ENCODE measurements around the gene GATD1.

GATD1 gene

GRCh38 chr11:727859-728748 is 49.2 kb downstream of the GATD1 start (continued):
- no peak for TF ChIP-seq ZNF26 (tag by site-specific recombination; IDR thresholded peaks at IDR 0.05)
- TF ChIP-seq ZFP41 (tag by site-specific recombination; IDR thresholded peaks at IDR 0.05; ENCODE audit: borderline replicate concordance), result no peak
- peak; percentile 63 for TF ChIP-seq SP3 (tag by site-specific recombination; IDR thresholded peaks at IDR 0.05)
- no peak for TF ChIP-seq ZNF76 (tag by site-specific recombination; IDR thresholded peaks at IDR 0.05; ENCODE audit: borderline replicate concordance, low read depth)
- peak; percentile 97 for TF ChIP-seq CTCF (tag by site-specific recombination; IDR thresholded peaks at IDR 0.05)
- TF ChIP-seq ZBTB1 (tag by site-specific recombination; IDR thresholded peaks at IDR 0.05), result no peak
- peak; percentile 88; the same call in 1 of the 2 replicates for TF ChIP-seq HIC1 (tag by site-specific recombination; IDR thresholded peaks at IDR 0.05)
- TF ChIP-seq GLIS1 (tag by site-specific recombination; IDR thresholded peaks at IDR 0.05), result peak; percentile 64
- TF ChIP-seq ZNF223 (tag by site-specific recombination; IDR thresholded peaks at IDR 0.05), result peak; percentile 76; the same call in 1 of the 2 replicates
- no peak for TF ChIP-seq ZBTB49 (tag by site-specific recombination; IDR thresholded peaks at IDR 0.05; ENCODE audit: low read depth)
- peak; percentile 85 for TF ChIP-seq KLF1 (tag by site-specific recombination; IDR thresholded peaks at IDR 0.05)
- peak; percentile 54 for TF ChIP-seq ZEB2 (tag by site-specific recombination; IDR thresholded peaks at IDR 0.05)
- TF ChIP-seq ZBTB10 (tag by site-specific recombination; IDR thresholded peaks at IDR 0.05), result peak; percentile 59
- TF ChIP-seq REST (tag by site-specific recombination; IDR thresholded peaks at IDR 0.05), result no peak
- peak; percentile 43; the same call in 1 of the 2 replicates for TF ChIP-seq ZNF423 (tag by site-specific recombination; IDR thresholded peaks at IDR 0.05)
- peak; percentile 38 for TF ChIP-seq SP2 (tag by site-specific recombination; IDR thresholded peaks at IDR 0.05)
- TF ChIP-seq FEZF1 (tag by site-specific recombination; IDR thresholded peaks at IDR 0.05), result no peak
- TF ChIP-seq ZNF561 (tag by site-specific recombination; IDR thresholded peaks at IDR 0.05; ENCODE audit: borderline replicate concordance), result 0 out of 2 replicates have a peak, but pooled peaks have one; percentile 48
- TF ChIP-seq PATZ1 (tag by site-specific recombination; IDR thresholded peaks at IDR 0.05), result peak; percentile 86
- TF ChIP-seq ZNF311 (tag by site-specific recombination; IDR thresholded peaks at IDR 0.05; ENCODE audit: borderline replicate concordance), result no peak
- 0 out of 2 replicates have a peak, but pooled peaks have one; percentile 32 for TF ChIP-seq KLF10 (tag by site-specific recombination; IDR thresholded peaks at IDR 0.05)

Data from HEK293 (cell line).